NCI-H82 treated with DMSO at 0.1 percent for 48 hours (cell line): ENCODE measurements around the gene PTPRG.

Source experiments
- DNase-seq: peaks from one replicate; lab custom pipeline; 2025; ENCODE audit not compliant: unreplicated experiment; lab: John Stamatoyannopoulos, UW

PTPRG gene

DNA sequence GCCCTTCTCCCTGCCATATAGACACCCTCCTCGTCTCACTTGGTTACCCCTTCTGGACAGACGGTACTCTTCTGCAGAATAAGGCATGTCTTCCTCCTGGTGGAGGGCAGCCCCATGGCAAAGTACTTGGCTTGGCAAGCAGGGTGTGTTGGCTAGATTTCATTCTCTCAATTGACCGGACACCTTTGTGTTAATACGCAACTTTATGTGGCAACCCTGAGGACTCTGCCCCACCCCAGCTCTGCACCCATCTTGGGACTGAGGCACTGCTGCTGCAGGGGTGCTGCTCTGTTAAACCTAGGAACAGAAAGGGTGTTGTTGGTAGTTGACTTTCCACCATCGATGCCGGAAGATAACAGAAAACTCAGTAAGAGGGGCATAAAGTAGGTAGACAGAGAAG is 55.2 kb downstream of the PTPRG start:
- no peak for DNase-seq

DNA sequence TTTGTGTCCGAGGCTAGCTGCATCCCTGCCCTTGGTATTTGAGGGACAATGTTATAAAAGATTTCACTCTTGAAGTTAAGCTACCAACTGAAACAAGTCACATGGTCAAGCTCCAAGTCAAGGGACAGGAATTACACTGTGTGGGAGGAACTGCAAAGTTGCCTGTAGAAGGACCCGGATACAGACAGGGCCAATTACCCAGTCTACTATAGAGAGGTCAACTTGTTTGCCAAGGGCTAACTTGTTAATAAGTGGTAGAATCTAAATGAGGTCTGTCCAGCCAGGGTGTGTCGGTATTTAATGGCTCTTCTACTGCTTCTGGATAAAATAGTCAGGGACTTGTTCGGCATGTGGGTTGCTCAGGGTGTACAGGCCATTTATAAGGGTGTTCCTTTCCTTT is 55.7 kb downstream of the PTPRG start:
- DNase-seq: no peak

DNA sequence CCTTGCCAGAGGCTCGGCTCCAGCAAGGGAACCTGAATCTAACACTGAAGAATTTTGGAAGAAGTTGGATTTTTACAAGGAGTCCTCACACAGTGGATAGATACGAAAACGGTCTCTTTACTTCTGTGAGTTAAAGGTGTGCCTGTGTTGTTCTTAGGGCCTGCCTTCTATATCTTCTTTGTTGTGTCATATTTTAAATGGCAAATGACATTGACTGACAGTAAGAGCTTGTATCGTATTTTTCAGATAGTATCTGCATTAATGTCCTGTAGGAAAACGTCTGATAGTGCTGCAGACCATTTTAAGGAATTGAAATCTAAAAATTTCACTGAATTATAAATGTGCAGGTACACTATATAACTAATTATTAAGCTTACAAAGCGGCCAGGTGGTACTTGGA is 56.3 kb downstream of the PTPRG start:
- no peak for DNase-seq

DNA sequence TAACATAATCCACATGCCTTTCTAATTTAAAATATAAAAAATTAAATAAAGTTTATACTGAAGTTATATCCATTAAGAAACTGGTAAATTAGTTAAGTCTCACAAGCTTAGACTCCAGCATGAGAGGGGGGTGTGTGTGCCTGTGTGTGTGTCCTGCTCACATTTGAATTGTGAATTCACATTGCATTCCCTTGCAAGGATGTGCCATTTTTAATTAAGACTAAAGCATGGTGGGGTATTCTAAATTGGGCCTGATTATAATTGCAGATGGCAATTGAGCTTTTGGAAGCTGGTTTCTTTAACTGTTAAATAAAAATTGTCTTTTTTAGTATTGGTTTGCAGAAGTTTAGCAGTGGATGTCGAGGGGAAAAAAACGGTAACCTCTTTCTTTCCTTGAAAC is 56.9 kb downstream of the PTPRG start:
- no peak for DNase-seq

DNA sequence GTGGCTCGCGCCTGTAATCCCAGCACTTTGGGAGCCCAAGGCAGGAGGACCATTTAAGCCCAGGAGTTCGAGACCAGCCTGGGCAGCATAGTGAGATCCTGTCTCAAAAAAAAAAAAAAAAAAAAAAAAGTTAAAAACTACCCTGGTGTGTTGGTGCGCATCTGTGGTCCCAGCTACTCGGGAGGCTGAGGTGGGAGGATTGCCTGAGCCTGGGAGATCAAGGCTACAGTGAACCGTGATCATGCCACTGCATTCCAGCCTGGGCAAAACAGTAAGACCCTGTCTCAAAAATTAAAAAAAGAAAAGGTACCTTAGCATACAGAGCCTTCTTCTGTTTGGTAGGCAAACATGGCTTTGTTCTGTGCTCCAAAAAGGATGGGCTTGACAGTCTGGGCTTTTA is 57.5 kb downstream of the PTPRG start:
- no peak for DNase-seq

DNA sequence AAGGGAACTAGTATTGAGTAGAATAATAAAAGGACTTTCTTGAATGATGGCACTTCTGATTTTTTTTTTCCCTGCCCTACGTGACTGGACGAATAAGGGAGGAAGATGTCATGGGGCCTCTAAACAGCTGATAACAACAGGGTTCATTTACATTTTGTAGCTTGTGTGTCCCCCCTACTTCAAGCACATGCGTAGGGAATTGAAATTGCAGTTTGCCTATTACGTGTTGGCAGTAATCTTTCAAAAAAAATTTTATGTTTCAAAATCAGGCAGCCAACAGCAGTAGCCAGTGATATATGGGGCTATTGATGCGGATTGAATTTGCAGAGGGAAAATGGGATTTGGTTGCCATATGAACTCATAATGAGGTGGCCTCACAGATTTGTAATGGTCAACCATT is 58.7 kb downstream of the PTPRG start:
- DNase-seq: no peak

DNA sequence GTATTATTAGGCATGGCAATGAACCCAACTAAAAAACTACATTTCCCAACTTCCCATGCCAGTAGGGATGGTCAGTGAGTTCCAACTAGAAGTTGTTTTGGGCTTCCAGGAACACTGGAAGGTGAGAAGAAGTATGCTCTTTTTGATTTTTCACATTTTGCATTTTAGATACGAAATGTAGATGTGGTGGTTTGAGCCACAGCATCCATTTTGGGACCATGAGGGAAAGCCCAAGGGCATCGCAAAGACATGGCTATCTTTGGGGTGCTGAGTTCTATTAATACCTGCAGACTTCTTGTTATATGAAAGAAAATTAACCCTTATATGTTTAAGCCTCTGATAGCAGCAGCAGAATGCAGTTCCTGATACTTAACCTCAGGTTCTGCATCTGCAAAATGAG is 62.9 kb downstream of the PTPRG start:
- no peak for DNase-seq

DNA sequence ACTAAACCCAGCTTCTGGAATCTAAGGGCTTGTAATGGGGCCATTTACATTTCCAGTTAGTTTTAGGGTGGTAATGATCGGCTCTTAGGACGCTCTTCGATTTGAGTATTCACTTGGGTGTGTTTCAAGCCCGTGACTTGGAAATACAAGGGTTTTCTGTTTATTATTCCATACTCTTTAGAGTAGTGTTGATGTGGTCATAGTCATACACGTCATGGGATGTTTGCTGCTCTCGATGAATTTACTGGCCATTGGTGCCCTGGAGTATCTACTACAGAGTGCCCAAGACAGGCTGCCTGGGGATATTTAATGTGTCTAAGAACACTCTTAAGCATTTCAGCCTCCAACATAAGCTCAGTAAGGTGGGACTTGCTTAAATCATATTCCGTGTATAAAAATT is 64.1 kb downstream of the PTPRG start:
- no peak for DNase-seq

DNA sequence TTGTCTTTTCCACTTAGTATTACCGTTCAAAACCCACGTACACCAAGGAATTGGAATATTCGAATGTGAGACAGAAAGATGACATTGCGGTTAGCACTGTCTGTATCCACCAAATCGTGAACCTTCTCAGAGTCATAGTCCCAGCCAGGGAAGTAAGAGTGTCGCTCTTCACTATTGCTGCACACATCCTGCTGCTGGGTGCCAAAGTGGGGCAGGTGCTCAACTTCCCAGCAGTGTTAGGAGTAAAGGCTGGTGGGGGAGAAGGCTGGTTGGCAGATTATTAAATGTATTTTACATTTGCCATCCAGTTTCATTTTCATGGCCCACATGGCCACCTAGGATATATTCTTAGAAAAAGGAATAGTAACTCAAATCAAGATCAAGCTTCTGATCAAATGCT is 65.1 kb downstream of the PTPRG start:
- DNase-seq: no peak

DNA sequence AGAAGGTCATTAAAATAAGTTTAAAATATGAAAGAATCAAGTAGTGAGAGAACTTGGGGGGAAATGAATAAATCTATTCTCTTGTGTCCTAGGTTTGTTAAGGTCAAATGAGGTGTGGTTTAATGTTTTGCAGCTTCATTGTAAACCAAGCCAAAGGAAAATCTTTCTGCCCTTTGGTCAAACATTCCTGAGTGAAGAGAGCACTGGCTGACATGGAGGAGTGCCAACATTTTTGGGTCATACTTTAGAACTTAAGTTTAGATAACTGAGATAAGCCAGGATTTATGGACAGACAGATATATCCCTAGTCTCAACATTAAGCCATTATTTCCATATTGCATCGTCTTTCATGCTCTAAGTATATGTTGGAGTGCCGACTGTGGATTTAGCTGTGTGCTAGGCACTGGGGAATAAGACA is 66.4 kb downstream of the PTPRG start:
- no peak for DNase-seq

DNA sequence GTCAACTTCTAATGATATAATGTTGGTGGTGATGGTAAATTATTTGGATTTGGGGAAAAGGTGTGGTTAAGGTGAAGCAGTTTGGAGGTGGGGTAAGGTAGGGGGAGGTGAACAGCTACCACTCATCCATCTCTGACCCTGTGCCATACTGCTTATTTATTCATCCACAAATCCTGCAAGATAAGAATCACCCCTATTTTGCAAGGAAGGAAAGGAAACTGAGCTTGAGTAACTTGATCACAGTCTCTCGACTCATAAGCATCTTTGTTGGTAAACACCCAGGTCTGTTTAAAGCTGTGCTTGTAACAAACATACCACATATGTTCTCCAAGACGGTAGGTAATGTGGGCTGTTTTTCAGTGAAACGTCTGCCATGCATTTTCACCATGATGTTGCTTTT is 67.3 kb downstream of the PTPRG start:
- DNase-seq: no peak

DNA sequence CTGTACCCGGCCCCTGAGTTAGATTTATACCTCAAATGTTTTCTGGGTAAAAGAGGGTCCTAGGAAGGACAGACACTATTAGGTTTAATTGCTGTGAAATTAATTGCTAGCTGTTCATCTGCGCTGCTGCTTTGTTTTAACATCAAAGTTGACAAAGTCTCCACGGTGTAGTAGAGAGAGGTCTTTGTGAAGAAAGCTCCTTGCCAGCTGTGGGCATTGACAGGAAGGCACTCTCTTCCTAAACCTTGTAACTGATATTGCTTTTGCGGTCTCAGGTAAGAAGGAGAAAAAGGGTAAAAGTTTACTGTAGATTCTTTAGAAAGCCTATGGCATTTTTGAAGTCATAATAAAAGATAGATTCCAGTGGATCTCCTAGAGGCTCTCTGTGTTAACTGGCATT is 68.1 kb downstream of the PTPRG start:
- DNase-seq: no peak

DNA sequence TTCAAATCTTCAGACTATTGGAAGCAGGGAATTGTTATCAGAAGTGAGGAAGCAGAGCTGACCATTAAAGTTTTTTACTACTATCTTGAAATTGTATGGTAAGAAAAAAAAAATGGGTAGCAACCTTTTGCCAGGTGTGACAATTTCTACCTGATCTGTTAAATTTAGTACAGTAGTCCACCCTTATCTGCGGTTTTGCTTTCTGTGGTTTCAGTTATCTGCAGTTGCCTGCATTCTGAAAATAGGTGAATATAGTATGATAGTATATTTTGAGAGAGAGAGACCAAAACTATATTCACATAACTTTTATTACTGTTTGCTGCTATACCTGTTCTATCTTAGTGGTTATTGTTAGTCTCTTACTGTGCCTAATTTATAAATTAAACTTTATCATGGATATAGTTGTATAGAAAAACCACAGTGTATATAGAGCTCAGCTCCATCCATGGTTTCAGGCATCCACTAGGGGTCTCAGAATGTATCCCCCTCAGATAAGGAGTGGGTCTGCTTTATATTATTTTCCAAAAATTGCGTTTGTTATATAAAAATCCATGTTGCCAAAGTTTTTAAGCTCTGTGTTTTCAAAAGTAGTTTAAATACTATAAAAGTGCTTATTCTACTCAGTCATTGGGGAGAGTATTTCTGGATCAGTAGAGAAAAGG is 69.9 kb downstream of the PTPRG start:
- no peak for DNase-seq

DNA sequence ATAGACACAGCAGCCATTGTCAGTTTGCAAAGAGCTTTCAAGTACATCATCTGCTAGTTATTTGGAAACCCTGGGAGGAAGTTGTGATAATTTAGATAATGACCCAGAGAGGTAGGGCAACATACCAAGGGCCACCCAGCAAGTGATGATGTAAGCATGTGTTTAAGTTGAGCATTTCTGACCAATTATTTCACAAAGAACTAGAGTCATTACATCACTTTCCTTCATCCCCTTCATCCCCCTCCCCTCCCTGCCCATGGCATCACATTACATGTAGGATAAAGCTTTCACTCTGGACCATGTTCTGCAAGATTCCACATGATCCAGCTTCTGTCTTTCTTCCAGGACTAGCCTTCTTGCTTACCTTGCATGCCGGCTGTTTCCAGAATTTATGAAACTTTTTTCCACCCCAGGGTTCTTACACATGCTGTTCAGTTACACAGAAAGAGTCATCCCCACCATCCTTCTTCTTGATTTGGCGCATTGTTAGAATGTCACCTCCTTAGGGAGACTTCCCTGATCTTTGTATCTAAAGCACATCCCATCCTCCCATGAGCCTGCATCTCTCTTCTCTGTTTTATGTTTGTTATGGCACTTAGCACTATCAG is 71.3 kb downstream of the PTPRG start:
- no peak for DNase-seq

DNA sequence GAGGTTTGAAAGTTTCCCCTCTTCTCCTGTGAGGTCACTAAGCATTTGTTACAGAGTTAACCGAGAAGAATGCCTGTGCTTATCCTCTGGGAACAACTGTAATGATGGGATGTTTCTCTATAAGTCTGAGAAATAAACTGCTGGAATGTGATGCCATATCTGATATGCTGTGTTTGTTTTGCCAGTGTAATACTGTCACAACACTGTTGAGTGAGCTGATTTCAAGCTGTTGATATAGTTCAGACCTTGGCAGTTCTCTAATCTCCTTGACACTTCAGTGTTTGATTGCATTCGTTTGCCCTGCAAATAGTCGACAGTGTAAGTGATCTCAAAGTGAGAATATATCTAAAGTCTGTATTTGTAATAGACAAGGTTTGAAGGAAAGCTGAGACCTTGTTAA is 73.3 kb downstream of the PTPRG start:
- no peak for DNase-seq

DNA sequence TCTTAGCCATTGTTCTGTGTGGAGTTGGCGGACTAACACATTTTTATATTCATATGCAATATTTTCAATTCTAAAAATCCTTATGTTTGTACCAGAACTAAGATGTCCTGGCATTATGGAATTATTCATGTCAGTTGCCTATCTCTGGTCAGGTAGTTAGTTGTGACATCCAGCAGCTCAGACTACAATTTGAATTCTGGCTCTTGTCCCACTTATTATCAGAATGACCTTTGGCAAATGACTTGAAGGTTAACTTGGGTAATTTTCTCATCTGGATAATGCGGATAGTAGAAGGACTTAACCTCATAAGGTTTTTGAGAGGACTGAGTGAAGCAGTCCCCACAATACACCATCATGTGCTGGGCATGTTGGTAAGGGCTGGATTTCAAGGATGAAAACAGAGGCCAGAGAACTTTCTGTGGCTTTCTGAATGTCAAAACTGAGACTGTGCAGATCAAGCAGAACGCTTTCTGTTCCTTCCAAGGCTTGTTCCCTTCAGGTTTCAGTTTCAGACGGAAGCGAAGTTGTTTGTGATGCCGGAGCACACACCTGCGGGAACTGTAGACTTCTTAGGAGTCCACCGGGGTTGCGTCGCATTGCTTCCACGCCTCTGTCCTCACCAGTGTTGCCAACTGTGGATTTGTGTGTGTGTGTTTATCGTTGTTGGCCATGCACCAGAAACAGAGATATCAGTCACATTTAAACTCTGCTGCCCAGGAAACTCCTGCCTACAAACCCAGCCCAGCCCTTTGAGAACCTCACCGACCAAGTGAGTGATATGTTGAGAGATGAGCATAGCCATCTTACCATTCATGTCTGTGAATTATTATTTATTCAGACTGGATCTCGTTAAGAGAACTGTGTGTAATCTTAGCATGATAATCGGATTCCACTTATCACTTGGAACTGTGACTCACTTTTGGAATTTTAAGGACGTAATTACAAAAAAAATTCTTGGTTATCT is 76.0 kb downstream of the PTPRG start:
- DNase-seq: no peak

DNA sequence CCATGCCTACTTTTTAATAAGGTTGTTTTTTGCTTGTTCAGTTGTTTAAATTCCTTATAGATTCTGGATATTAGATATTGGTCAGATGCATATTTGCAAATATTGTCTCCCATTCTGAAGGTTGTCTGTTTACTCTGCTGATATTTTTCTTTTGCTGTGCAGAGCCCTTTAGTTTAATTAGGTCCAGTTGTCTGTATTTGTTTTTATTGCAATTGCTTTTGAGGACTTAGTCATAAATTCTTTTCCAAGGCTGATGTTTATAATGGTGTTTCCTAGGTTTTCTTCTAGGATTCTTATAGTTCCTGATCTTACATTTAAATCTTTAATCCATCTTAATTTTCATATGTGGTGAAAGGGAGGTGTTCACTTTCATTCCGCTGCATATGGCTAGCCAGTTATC is 77.4 kb downstream of the PTPRG start:
- no peak for DNase-seq

DNA sequence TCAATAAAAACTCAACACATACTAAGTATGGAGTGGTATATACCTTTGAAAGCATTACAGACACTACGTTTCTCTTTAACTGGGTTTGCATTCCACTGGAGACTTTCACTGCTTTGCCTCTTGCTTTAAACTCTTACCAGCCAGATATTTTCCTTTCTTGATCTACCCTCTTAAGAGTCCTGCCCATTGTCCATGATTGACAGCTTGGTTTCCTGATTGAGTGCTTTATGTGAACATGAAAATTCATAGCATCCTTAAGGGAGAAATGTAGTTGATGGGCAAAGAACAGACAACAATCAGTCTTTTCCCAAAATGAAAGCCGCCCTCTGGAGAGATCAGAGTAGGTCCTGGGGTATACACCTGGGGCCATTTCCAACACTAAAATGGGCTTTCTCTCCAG is 78.6 kb downstream of the PTPRG start:
- DNase-seq: no peak

DNA sequence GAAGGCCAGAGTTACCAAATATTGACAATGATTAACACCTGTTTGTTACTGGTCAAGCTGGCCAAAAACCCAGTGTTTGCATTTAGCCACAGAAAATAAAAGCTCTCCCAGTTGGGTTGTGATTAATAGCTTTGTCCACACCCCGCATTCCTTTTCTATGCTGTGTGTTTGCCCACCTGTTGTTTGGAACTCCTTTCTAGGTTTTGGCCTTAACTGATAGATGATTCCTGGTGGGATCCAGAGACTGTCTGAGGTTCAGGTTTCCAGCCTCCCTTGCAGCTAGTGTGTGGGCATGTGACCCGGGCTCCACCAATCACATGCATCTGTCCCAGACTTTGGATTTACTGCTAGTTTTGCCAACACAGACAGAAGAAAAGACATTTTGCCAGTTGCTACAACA is 83.8 kb downstream of the PTPRG start:
- DNase-seq: no peak

DNA sequence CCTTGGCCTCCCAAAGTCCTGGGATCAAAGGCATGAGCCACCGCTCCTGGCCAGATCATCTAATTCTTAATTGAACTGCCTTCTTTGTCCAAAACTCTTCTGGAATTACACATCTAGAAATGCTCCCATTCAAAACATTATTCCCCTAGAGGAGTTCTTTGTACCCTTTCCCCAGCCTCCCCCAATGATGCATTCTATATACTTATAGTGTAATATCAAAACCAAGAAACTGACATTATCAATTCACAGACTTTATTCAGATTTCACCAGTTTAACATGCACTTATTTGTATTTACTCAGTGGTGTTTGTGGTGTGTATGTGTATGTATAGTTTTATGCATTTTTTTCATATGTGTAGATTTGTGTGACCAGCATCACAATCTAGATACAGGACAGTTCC is 85.0 kb downstream of the PTPRG start:
- no peak for DNase-seq

DNA sequence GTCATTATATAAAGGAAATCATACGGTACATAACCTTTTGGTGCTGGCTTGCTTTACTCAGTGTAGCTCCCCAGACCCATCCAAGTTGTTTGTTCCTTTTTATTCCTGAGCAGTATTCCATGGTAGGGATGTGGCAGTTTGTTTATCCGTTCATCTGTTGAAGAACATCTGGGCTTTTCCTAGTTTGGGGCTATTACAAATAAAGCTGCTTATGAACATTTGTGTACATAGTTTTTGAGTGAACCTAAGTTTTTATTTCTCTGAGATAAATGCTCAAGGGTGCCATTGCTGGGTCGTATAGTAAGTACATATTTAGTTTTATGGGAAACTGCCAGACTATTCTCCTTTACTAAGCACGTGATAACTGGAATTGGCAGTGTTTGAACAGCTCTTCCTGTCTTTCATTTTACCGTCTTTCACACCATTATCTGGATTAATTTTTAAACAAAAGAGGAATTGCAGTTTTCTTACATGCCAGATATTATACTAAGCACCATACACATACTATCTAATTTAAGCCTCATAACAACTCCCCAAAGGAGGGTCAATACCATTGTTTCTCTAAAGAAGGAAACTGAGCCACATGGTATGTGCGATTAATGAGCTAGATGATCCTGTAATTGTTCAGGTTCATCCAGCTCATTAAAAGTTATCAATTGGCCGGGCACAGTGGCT is 85.6 kb downstream of the PTPRG start:
- no peak for DNase-seq

DNA sequence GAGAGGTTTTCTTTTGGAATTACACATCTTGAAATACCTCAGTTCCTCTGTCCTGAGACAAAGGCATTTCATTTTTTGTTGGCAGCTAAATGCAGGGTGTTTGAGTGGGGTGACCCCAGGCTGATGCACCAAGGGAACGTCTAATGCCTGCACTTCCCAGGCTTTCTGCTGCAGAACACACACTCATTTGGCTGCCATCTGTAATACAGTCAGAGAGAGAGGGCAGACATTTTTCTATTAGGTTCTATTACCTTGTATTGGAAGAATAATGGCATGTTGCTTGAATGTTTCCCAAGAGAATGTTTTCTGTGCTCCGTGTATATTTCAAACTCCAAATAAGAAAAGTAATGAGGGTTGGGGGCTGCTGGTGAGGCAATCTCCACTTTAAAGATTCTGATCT is 87.1 kb downstream of the PTPRG start:
- no peak for DNase-seq
